ENCODE results near the gene AGER.
"Not testable (repeated sequence)": the region's sequence is repeated elsewhere in the genome, so short reads cannot be mapped to it uniquely, and the experiment has no call there.

AGER gene

GRCh38 chr6:32200711-32201475 is 16.8 kb upstream of the AGER start:
- no peak for DNase-seq (ENCODE audit: low read depth in 1 of 2, low spot score in 1 of 2)

- no peak for DNase-seq (ENCODE audit: low read depth in 1 of 2, low spot score in 1 of 2)
Measured at GRCh38 chr6:32198866-32199265, 14.8 kb upstream of the AGER start.

GRCh38 chr6:32198345-32198696 is 14.3 kb upstream of the AGER start:
- no peak for DNase-seq (ENCODE audit: low read depth in 1 of 2, low spot score in 1 of 2)

GRCh38 chr6:32196682-32197616 is 12.9 kb upstream of the AGER start:
- DNase-seq (ENCODE audit: low read depth in 1 of 2, low spot score in 1 of 2) = no peak

GRCh38 chr6:32195902-32196681 is 12.0 kb upstream of the AGER start:
- no peak for DNase-seq (ENCODE audit: low read depth in 1 of 2, low spot score in 1 of 2)

GRCh38 chr6:32195652-32195901 is 11.5 kb upstream of the AGER start:
- peak; percentile 99 to 100 for DNase-seq (ENCODE audit: low read depth in 1 of 2, low spot score in 1 of 2)

GRCh38 chr6:32194825-32195651 is 11.0 kb upstream of the AGER start:
- no peak for DNase-seq (ENCODE audit: low read depth in 1 of 2, low spot score in 1 of 2)

- no peak for DNase-seq (ENCODE audit: low read depth in 1 of 2, low spot score in 1 of 2)
Measured at GRCh38 chr6:32194388-32194787, 10.3 kb upstream of the AGER start.

- DNase-seq (ENCODE audit: low read depth in 1 of 2, low spot score in 1 of 2) = not testable (repeated sequence)
Measured at GRCh38 chr6:32193096-32193495, 9.0 kb upstream of the AGER start.

- DNase-seq (ENCODE audit: low read depth in 1 of 2, low spot score in 1 of 2) = no peak
Measured at GRCh38 chr6:32192608-32193039, 8.6 kb upstream of the AGER start, which contains the start of gene GPSM3. Gene GPSM3 (minus strand): TSS chr6:32192643. CDS start chr6:32192513, 130 bp downstream.

GRCh38 chr6:32191696-32192607 is 7.9 kb upstream of the AGER start:
- no peak for DNase-seq (ENCODE audit: low read depth in 1 of 2, low spot score in 1 of 2)

- no peak for DNase-seq (ENCODE audit: low read depth in 1 of 2, low spot score in 1 of 2)
Measured at GRCh38 chr6:32190911-32191677, 7.0 kb upstream of the AGER start.

- DNase-seq (ENCODE audit: low read depth in 1 of 2, low spot score in 1 of 2) = peak; percentile 49 to 82
Measured at GRCh38 chr6:32190054-32190851, 6.2 kb upstream of the AGER start, which contains the start of gene PBX2. Gene PBX2 (minus strand): TSS chr6:32190202. CDS start chr6:32189915, 287 bp downstream.

- DNase-seq (ENCODE audit: low read depth in 1 of 2, low spot score in 1 of 2) = no peak
Measured at GRCh38 chr6:32189742-32190053, 5.6 kb upstream of the AGER start.

GRCh38 chr6:32189069-32189741 is 5.2 kb upstream of the AGER start:
- DNase-seq (ENCODE audit: low read depth in 1 of 2, low spot score in 1 of 2) = no peak

- DNase-seq (ENCODE audit: low read depth in 1 of 2, low spot score in 1 of 2) = no peak
Measured at GRCh38 chr6:32188381-32189068, 4.5 kb upstream of the AGER start.
